ENCODE measurements around the gene ABCC10.
"Not testable (repeated sequence)": the region's sequence is repeated elsewhere in the genome, so short reads cannot be mapped to it uniquely, and the experiment has no call there.

Gene ABCC10

DNA sequence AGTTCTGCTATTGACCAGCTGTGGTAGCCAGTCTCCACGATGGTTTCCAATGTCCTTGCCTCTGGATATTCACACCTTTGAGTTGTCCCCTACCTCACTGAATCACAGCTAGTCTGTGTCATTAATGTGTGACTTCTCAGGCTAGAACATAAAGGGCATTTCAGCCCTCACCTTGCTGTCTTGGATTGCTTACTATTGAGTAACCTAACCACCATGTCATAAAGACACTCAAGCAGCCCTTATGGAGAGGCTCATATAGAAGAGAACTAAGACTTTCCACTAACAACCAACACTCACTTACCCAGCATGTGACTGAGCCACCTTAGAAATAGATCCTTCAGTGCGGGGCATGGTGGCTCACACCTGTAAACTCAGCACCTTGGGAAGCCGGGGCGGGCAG, 19.1 kb upstream of the ABCC10 start:
- no peak for DNase-seq

DNA sequence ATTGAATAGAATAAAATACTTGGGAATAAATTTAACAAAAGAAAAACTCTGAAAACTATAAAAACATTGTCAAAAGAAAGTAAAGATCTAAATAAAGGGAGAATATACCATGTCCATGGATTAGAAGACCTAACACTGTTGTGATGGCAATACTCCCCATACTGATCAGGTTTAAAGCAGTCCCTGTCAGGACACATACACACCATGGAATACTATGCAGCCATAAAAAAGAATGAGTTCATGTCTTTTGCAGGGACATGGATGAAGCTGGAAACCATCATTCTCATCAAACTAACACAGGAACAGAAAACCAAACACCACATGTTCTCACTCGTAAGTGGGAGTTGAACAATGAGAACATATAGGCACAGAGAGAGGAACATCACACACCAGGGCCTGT, 16.6 kb upstream of the ABCC10 start:
- DNase-seq: not testable (repeated sequence)

DNA sequence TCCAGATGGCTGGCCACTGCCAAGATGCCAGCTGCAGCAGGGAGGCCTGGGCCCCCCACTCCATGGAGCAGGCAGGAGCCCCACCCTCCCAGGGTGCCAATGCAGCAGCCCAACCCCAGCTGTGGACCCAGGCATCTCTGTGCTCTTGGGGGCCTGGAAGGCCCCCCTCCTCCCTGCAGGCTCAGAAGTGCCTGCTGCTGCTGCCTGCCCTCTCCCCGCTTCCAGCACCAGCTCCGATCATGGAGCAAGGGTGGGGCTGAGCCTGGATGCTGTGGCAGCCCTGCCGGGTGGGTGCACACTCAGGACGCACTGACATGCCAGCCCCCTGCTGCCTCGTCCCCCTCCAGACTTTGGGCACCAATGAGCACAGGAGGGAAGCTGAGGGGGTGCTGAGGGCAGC, 14.8 kb upstream of the ABCC10 start:
- no peak for DNase-seq

DNA sequence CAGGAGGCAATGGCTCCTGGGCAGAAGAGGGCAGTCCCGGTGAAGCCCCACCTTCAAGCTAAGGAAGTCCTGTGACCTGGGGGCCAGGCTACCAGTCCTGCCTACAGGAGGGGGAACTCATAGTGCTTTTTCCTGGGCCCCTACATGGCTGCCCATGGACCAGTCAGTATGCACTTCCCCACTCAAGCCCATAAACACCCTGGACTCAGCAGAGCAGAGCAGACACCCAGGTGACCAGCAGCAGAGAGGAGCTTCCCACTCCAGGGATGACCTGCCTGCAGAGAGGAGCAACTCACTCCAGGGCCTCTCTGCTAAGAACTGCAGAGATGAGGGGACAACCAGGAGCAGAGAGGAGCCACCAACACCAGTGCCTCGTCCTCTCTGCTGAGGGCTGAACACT, 14.3 kb upstream of the ABCC10 start:
- no peak for DNase-seq

DNA sequence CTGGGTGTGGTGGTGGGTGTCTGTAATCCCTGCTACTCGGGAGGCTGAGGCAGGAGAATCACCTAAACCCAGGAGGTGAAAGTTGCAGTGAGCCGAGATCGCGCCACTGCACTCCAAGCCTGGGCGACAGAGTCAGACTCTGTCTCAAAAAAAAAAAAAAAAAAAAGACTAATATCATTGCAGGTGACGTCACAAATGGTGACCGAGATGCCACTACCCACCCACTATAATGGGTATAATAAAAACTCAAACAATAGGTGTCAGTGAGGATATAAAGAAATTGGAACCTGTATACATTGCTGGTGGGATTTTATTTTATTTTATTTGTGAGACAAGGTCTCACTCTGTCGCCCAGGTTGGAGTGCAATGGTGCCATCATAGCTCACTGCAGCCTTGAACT, 12.1 kb upstream of the ABCC10 start:
- not testable (repeated sequence) for DNase-seq

DNA sequence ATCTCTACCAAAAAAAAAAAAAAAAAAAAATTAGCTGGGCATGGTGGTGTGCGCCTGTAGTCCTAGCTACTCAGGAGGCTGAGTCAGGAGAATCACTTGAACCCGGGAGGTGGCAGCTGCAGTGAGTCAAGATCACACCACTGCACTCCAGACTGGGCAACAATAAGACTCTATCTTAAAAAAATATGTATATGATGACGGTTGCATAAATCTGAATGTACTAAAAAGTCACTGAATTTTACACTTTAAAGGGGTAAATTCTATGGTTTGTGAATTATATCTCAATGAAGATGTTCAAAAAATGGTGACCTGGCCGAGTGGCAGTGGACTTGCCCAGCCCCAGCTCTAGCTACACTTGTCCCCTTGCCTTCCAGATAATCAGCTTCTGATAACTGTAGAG, 10.4 kb upstream of the ABCC10 start:
- DNase-seq: no peak

DNA sequence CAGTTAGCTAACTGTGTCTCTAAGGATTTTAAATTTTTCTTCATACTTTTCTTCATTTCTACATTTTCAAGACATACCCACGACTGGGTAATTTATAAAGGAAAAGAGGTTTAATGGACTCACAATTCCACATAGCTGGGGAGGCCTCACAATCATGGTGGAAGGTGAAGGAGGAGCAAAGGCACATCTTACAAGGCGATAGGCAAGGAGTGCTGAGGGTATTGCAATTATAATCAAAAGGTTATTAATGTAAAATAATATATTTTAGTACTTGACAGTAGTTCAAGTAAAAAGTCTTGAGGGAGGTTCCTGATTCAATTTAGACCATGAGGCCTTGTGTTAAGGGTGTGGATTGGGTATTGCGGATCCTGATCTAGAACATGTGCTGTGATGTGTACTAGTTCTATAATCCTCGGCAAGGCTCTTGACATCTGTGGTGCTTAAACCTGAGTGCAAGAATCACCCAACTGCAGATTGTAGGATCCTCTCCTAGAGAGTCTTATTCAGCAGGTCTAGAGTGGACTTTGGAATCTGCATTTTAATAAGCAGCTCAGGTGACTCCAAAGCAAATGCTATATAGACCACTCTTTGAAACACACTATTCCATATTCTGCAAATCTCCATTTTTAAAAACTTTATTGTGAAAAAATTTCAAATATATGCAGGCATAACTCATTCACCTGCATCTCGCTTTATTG, 7.2 kb upstream of the ABCC10 start:
- no peak for DNase-seq

GRCh38 chr6:43421831-43422230, 5.5 kb upstream of the ABCC10 start:
- no peak for DNase-seq

- not testable (repeated sequence) for DNase-seq
Observed at GRCh38 chr6:43425083-43425482, 2.3 kb upstream of the ABCC10 start.

GRCh38 chr6:43426928-43427405, 374 bp upstream of the ABCC10 start:
- no peak for DNase-seq

DNA sequence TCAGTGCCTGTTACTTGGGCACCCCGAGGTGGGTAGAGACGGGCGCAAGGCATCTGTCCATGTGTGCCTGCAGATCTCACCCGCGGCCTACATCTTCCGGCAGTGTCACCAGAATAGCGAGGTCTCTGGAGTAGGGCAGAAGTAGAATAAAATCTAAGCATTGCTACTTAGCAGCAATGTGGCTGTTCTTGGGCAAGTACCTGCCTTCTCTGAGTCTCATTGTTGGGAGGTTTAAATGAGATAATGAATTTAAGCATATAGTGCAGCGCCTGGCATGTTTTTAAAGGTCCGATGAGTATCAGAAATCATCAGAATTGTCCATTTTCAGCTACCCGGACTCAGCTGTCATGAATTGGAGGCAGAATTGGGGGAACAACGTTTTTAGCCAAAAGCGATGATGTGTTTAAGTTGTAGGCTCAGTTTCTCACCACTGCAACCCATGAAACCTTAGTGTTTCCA, 800 bp downstream of the ABCC10 start:
- DNase-seq: peak; percentile 46

- DNase-seq: no peak
Observed at GRCh38 chr6:43428874-43429273, 1.5 kb downstream of the ABCC10 start.

GRCh38 chr6:43432009-43432945, 4.9 kb downstream of the ABCC10 start:
- DNase-seq: no peak

GRCh38 chr6:43433148-43433547, 5.8 kb downstream of the ABCC10 start:
- no peak for DNase-seq

- no peak for DNase-seq
Observed at GRCh38 chr6:43434001-43434840, 6.9 kb downstream of the ABCC10 start.

DNA sequence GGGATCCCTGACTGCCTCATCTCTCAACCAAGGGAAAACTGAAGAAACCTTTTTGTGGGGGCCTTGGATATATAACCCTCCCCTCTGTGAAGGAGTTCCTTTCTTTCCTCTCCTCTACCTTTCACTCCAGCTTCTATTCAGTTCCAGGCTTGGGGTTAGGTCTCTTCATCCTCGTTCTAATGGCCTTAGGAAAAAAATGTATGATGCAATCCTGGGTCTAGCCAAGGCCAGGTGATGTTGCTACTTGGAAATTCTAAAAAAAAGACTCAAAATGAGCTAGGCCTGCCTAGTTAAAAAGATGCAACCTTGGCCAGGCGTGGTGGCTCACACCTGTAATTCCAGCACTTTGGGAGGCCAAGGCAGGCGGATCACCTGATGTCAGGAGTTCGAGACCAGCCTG, 7.6 kb downstream of the ABCC10 start:
- DNase-seq: no peak

DNA sequence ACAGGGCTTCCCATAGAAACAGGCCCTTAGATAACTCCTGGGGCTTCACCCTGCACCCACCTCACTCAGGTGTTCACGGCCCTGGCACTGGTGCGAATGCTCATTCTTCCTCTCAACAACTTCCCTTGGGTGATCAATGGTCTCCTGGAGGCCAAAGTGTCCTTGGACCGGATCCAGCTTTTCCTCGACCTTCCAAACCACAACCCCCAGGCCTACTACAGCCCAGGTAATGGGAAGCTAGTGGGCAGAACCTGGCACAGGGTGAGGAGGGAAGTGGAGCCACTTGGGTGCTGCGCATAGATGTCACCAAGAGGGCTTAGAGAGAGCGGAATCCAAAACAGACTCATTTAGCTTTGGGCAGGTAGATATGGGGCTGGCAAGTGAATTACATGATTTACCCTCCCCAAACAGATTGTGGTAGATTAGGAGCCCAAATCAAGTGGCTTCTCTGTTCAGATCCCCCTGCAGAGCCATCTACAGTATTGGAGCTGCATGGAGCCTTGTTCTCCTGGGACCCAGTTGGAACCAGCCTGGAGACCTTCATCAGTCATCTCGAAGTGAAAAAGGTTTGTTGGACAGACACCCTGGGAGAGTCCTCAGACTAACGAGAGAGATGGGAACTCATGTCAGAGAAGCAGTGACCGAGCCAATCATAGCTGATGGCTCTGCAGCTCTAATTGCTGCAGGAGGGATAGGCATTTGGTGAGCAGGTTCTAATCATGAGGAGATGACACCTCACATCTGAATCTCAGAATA, 8.5 kb downstream of the ABCC10 start:
- DNase-seq: no peak

GRCh38 chr6:43436577-43437282, 9.4 kb downstream of the ABCC10 start:
- DNase-seq: no peak

DNA sequence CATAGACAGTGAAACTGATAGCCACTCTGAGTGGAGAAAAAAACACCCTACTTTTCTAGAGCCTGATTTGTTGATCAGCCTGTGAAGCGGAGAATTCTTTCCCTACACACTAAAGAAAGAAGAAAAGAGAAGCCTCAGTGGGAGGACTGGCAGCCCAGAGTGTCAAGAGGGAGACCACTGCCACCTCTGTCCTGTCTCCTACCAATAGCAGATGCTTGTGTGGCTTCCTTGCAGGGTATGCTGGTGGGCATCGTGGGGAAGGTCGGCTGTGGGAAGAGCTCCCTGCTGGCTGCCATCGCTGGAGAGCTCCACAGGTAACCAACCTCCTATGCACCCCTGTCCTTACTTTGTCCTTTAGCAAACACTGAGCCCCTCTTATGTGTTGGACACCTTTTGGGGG, 10.4 kb downstream of the ABCC10 start:
- no peak for DNase-seq

GRCh38 chr6:43442935-43443334, 15.6 kb downstream of the ABCC10 start:
- DNase-seq: no peak

GRCh38 chr6:43444036-43444435, 16.7 kb downstream of the ABCC10 start:
- DNase-seq: no peak

GRCh38 chr6:43444582-43444981, 17.2 kb downstream of the ABCC10 start:
- no peak for DNase-seq
